GM12873 (cell line): ENCODE measurements around the gene MACROD2.

Experiments
- CTCF ChIP-seq: IDR thresholded peaks from 2 replicates; pipeline ENCODE4 v1.5.1; 2012; ENCODE audit warnings: low read depth, mild to moderate bottlenecking, moderate library complexity, low read length, control low read depth; ENCODE audit not compliant: insufficient read depth; ENCODE audit errors: missing control alignments

MACROD2 gene

DNA sequence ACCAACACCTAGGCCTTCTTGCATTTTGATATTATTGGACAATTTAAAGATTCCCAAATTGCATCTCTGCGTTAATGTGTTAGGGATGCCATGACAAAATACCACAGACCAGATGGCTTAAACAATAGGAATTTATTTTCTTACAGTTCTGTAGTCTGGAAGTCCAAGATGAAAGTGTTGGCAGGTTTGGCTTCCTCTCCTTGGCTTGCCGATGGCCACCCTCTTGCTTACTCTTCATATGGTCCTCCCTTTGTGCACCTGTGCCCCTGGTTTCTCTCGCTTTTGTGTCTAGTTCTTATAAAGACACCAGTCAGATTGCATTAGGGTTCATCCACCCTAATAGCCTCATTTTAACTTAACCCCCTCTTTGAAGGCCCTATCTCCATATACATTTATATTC lies 1184.5 kb downstream of the MACROD2 start:
- no peak for TF ChIP-seq CTCF

GRCh38 chr20:15185322-15185721 lies 1190.0 kb downstream of the MACROD2 start:
- TF ChIP-seq CTCF, result no peak

- TF ChIP-seq CTCF, result no peak
Measured at GRCh38 chr20:15185913-15186312, 1190.6 kb downstream of the MACROD2 start.

- no peak for TF ChIP-seq CTCF
Measured at GRCh38 chr20:15187612-15188011, 1192.3 kb downstream of the MACROD2 start.

DNA sequence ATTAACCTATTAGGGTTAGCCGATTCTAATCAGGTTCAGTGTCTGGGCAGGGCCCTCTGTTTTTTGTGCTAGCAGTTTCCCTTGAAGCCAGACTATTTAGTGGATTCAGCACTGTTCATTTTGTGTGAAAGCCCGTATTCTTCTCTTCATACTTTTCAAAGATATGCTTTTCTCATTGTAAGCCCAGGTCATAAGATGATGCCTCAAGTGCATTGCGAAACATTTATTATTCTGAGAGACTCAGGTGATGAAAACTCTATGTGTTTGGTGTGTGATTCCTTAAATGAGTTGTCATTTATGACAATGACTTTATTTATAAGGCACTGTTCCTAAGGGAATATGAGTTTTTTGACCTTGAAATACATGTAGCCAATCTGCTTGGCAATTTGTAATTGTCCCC lies 1193.1 kb downstream of the MACROD2 start:
- no peak for TF ChIP-seq CTCF

DNA sequence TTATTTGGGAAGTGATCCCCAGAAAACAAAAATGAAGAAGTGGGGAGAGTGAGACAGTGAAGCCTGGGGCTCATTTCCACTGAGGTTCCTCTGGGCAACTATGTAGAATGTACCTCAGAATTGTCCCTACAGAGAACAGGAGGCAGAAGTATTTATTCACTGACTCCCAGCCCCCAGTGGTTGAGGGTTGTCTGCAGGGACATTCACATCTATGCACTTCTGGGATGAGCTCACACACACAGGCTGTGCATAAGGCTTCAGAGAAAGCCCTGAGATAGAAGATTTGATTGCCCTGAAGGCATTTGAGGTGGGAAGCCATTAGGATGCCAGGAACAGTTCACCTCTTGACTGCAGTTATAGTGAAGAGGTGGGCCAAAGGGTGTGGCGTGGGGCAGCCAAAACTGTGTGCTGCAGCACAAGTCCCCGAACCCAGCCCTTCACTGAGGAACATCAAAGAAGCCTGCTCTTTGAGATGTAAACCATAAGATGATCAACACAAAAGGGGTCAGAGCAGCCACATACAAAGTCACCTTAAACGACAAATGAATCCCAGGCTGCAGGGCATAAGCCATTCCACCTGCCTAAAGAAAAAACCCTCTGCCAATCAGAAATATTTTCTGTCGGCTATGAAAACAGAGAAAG lies 1195.9 kb downstream of the MACROD2 start:
- no peak for TF ChIP-seq CTCF

DNA sequence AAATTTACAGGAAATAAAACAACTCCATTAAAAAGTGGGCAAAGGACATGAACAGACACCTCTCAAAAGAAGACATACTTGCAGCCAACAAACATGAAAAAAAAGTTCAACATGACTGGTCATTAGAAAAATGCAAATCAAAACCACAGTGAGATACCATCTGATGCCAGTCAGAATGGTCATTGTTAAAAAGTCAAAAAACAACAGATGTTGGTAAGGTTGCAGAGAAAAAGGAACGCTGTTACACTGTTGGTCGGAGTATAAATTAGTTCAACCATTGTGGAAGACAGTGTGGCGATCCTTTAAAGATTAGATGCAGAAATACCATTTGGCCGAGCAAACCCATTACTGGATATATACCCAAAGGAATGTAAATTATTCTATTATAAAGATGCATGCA lies 1200.1 kb downstream of the MACROD2 start:
- TF ChIP-seq CTCF, result no peak
